NOMO-1 treated with dmso at 0.1 percent for 144 hours (cell line): Measurements from ENCODE around the gene EGFLAM.
"Not testable (repeated sequence)": the region's sequence is repeated elsewhere in the genome, so short reads cannot be mapped to it uniquely, and the experiment has no call there.

Experiments
- DNase-seq: peaks from one replicate; lab custom pipeline; 2025; ENCODE audit not compliant: unreplicated experiment; lab: John Stamatoyannopoulos, UW

EGFLAM gene

DNA sequence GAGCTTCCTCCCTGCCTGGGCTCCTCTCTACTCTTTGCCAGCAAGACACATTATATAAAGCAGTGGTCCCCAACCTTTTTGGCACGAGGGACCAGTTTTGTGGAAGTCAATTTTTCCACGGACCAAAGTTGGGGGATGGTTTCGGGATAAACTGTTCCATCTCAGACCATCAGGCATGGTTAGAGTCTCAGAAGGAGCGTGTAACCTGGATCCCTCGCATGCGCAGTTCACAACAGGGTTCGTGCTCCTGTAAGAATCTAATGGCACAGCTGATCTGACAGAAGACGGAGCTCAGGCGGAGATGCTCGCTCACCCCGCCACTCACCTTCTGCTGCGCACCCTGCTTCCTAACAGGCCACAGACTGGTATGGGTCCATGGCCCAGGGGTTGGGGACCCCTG lies 155.3 kb downstream of the EGFLAM start:
- DNase-seq = no peak

DNA sequence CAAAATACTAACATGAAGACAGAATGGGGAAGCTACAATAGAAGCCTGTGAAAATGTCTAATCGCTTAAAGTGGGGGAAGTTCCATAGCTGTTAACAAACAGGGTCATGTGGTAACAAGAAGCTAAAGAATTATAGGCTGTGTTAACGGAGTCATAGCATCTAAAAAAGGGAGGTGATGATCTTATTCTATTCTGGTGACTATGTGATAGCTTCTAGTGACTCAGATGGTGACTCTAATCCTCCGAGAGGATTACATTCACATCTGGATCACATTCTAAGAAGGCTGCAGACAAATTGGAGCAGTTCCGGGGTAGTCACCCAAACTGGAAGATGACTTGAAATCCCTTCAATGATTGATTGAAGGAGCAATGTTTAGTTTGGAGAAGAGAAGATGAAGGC lies 156.0 kb downstream of the EGFLAM start:
- DNase-seq = no peak

DNA sequence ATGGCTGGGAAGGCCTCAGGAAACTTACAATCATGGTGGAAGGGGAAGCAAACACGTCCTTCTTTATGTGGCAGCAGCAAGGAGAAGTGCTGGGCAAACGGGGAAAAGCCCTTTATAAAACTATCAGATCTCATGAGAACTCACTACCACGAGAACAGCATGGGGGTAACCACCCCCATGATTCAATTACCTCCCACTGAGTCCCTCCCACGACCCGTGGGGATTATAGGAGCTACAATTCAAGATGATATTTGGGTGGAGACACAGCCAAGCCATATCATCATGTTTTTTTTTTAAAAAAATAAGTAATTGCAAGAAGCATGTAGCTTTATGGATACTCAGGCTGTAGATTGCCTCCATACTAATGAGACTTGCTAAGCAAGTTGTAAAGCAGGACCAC lies 157.4 kb downstream of the EGFLAM start:
- not testable (repeated sequence) for DNase-seq

GRCh38 chr5:38417658-38418017 lies 159.3 kb downstream of the EGFLAM start:
- DNase-seq = no peak

DNA sequence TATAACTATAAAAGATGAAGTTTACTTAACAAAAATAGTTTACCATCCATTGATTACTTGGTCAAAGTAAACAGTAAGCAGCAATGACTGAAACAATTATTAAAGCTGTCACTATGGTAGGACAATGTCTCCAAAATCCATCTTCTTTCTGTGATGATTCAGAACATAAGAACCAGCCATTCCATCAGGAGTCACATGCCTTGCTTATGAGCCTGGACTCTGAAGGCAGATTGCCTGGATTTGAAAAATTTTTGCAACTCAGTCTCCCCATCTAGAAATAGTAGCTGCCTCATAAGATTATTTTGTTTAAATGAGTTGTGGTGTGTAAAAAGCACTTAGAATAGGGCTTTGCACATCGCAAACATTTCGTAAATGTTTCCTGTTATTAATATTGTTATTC lies 161.9 kb downstream of the EGFLAM start:
- DNase-seq = no peak

GRCh38 chr5:38420691-38421390 lies 162.5 kb downstream of the EGFLAM start:
- DNase-seq = no peak

- DNase-seq = no peak
Observed at GRCh38 chr5:38422622-38423021, 164.3 kb downstream of the EGFLAM start.

GRCh38 chr5:38423276-38424147 lies 165.2 kb downstream of the EGFLAM start:
- DNase-seq = no peak

GRCh38 chr5:38424148-38425060 lies 166.0 kb downstream of the EGFLAM start:
- no peak for DNase-seq

DNA sequence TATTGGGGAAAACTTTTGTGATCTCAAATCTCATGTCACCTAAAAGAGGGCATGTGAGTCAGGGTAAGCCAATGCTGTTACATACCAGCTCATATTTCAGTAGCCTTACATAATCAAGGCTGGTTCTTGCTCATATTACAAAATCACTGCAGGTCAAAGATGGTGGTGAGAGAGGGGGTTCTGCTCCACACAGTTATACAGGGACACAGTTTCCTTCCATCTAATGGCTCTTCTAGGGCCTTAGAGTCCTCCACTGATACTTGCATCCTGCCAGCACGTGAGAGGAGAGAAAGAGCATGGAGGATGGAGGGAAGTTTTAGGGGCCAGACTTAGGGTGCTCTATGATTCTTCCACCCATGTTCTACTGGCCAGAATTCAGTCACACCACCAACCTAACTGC lies 168.1 kb downstream of the EGFLAM start:
- no peak for DNase-seq

GRCh38 chr5:38426986-38427950 lies 168.9 kb downstream of the EGFLAM start:
- no peak for DNase-seq

DNA sequence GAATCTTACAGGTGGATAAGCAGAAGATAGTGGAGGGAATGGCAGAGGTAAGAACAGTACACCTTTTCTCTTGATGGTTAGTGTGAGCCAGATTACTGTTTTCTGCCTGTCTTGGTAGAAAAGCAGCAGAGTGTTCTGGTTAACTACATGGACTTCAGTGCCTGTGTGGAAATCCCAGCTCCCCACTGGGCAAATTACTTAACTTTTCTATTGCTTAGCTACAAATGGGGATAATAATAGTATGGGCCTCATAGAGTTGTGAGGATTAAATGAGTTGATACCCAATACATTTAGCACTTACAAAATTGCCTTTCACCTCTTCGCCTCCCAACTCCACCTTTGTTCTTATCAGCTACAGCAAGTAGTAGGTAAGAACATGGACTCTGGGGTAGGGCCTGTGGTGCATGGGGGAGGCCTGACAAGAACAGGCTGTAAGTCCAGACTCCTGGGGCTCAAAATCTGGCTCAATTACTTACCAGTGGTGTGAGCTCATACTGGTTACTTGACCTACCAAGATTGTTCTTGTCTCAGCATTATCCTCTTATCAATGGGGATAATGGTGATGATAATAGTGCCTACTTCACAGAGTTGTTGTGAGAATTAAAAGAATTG lies 173.0 kb downstream of the EGFLAM start:
- DNase-seq = no peak

- no peak for DNase-seq
Observed at GRCh38 chr5:38433160-38433861, 175.0 kb downstream of the EGFLAM start.

GRCh38 chr5:38434966-38435705 lies 176.8 kb downstream of the EGFLAM start:
- no peak for DNase-seq

DNA sequence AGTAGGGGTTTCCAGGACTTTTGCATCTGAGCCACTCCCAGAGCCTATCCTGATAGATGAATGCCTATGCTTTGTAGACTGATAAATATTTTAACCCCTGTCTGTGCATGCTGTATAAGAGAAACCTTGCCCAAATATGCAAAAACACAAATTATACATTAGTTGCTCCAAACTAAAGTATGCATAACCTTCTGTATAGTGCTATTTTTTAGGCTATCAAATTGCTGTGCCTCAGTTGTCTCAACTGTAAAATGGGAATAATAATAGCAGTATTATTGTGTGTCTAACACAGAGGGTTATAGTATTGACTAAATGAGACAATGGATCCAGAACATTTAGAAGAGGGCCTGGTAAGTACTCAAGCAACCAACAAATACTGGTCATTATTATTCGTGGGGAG lies 180.4 kb downstream of the EGFLAM start:
- no peak for DNase-seq

- peak; percentile 88 for DNase-seq
Observed at GRCh38 chr5:38441453-38442246, 183.3 kb downstream of the EGFLAM start.

DNA sequence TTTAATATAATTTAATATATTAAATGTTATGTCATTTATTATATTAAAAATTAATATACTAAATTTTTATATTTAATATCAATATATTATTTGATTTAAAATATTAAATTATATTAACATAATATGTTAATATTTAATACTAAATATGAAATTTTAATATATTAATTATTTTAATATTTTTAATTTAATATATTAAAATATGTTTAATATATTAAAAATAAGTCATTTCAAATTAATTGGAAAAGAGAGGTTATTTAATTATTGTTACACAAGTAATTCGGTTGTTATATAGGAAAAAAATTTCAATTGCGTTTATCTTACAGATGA lies 183.9 kb downstream of the EGFLAM start:
- DNase-seq = no peak

DNA sequence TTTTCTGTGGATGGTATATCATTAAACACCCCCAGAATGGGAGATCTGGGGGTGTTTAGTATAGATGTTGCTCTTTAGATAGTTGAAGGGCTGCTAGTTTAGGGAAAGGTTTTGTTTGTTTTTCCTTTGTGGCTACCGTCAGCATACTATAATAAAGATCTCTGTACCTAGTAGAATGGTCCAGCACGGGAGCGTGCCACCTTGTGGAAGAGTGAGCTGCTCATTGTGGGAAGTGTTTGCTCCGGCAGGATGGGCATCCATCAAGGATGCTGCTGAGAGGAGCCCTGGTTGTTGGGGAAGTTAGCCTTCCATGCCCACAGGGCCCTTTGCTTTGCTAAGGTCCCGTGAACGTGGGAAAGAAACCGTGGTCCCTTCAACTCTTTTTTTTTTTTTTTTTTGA lies 185.0 kb downstream of the EGFLAM start:
- DNase-seq = no peak
